HEK293 (cell line): Measurements from ENCODE around the gene TPD52L1.

Experiments used
- CTCF ChIA-PET: fragments of 350-600 bp; formaldehyde crosslinking; extraction: SDS; loops from one replicate; lab custom pipeline; 2021; ENCODE audit warnings: antibody characterized with exemption; lab: Yijun Ruan, JAX
- POLR2A ChIA-PET: fragments of 300-600 bp; formaldehyde crosslinking; extraction: SDS; loops from one replicate; lab custom pipeline; 2020; ENCODE audit warnings: antibody characterized with exemption, inconsistent platforms; lab: Yijun Ruan, JAX
- H3K27ac ChIP-seq: fragments of 200-500 bp; sonication (Bioruptor generic); 2 replicates; pipeline ENCODE4 v1.5.1; 2014; ENCODE audit warnings: low read depth, low read length, control low read depth, inconsistent platforms; ENCODE audit errors: extremely low read depth
- H3K36me3 ChIP-seq, 2 experiments: fragments of 200-500 bp in 1 of 2; sonication (Bioruptor generic) in 1 of 2; 1 replicate in 1 of 2; 2 replicates in 1 of 2; pipeline ENCODE4 v1.5.1; 2014 to 2017; ENCODE audit warnings: inconsistent platforms in 2 of 2, low read length in 2 of 2; ENCODE audit not compliant: control insufficient read depth in 2 of 2, insufficient read depth in 1 of 2
- H3K4me1 ChIP-seq: fragments of 200-500 bp; sonication (Bioruptor generic); 2 replicates; pipeline ENCODE4 v1.5.1; 2014; ENCODE audit warnings: mild to moderate bottlenecking, low read length, inconsistent platforms; ENCODE audit not compliant: control insufficient read depth, insufficient read depth
- H3K4me3 ChIP-seq: 2 replicates; pipeline ENCODE4 v1.5.1; 2011; ENCODE audit warnings: low read depth, mild to moderate bottlenecking, control low read depth, low read length, moderate library complexity
- H3K9me3 ChIP-seq: fragments of 200-500 bp; sonication (Bioruptor generic); 2 replicates; pipeline ENCODE4 v1.5.1; 2014; ENCODE audit warnings: low read depth, low read length, inconsistent platforms; ENCODE audit not compliant: control insufficient read depth, insufficient read depth
- KLF17 ChIP-seq: fragments of 450-650 bp; formaldehyde crosslinking; IDR thresholded peaks from 2 replicates; pipeline ENCODE4 v1.5.1; 2016; ENCODE audit warnings: missing biosample characterization, missing genetic modification characterization
- KLF7 ChIP-seq: fragments of 450-650 bp; formaldehyde crosslinking; IDR thresholded peaks from 2 replicates; pipeline ENCODE4 v1.5.1; 2016; ENCODE audit warnings: missing biosample characterization, missing genetic modification characterization, borderline replicate concordance
- PRDM6 ChIP-seq: fragments of 450-650 bp; formaldehyde crosslinking; IDR thresholded peaks from 2 replicates; pipeline ENCODE4 v1.5.1; 2017; ENCODE audit warnings: missing biosample characterization, missing genetic modification characterization
- REST ChIP-seq: fragments of 450-650 bp; formaldehyde crosslinking; IDR thresholded peaks from 2 replicates; pipeline ENCODE4 v1.5.1; 2016; ENCODE audit warnings: missing biosample characterization, missing genetic modification characterization
- SP7 ChIP-seq: fragments of 450-650 bp; formaldehyde crosslinking; IDR thresholded peaks from 2 replicates; pipeline ENCODE4 v1.5.1; 2016; ENCODE audit warnings: missing biosample characterization, missing genetic modification characterization
- TSHZ1 ChIP-seq: fragments of 450-650 bp; formaldehyde crosslinking; IDR thresholded peaks from 2 replicates; pipeline ENCODE4 v1.5.1; 2016; ENCODE audit warnings: missing biosample characterization, missing genetic modification characterization, borderline replicate concordance
- ZBTB20 ChIP-seq: fragments of 450-650 bp; formaldehyde crosslinking; IDR thresholded peaks from 2 replicates; pipeline ENCODE4 v1.5.1; 2016; ENCODE audit warnings: missing biosample characterization, missing genetic modification characterization
- ZFP69B ChIP-seq: fragments of 450-650 bp; formaldehyde crosslinking; IDR thresholded peaks from 2 replicates; pipeline ENCODE4 v1.5.1; 2016; ENCODE audit warnings: missing biosample characterization, missing genetic modification characterization
- ZNF140 ChIP-seq: fragments of 450-650 bp; formaldehyde crosslinking; IDR thresholded peaks from 2 replicates; pipeline ENCODE4 v1.5.1; 2016; ENCODE audit warnings: missing biosample characterization, missing genetic modification characterization
- ZNF169 ChIP-seq: fragments of 450-650 bp; formaldehyde crosslinking; IDR thresholded peaks from 2 replicates; pipeline ENCODE4 v1.5.1; 2016; ENCODE audit warnings: missing biosample characterization, missing genetic modification characterization
- ZNF26 ChIP-seq: fragments of 450-650 bp; formaldehyde crosslinking; IDR thresholded peaks from 2 replicates; pipeline ENCODE4 v1.5.1; 2016; ENCODE audit warnings: missing biosample characterization, missing genetic modification characterization
- ZNF280D ChIP-seq: fragments of 450-650 bp; formaldehyde crosslinking; IDR thresholded peaks from 2 replicates; pipeline ENCODE4 v1.5.1; 2016; ENCODE audit warnings: missing biosample characterization, missing genetic modification characterization
- ZNF311 ChIP-seq: fragments of 450-650 bp; formaldehyde crosslinking; IDR thresholded peaks from 2 replicates; pipeline ENCODE4 v1.5.1; 2017; ENCODE audit warnings: missing biosample characterization, missing genetic modification characterization, borderline replicate concordance
- ZNF398 ChIP-seq: fragments of 450-650 bp; formaldehyde crosslinking; IDR thresholded peaks from 2 replicates; pipeline ENCODE4 v1.5.1; 2017; ENCODE audit warnings: missing biosample characterization, missing genetic modification characterization
- ZNF510 ChIP-seq: fragments of 450-650 bp; formaldehyde crosslinking; IDR thresholded peaks from 2 replicates; pipeline ENCODE4 v1.5.1; 2018; ENCODE audit warnings: mild to moderate bottlenecking, missing genetic modification characterization, missing biosample characterization; ENCODE audit not compliant: insufficient replicate concordance
- ZNF830 ChIP-seq: fragments of 450-650 bp; IDR thresholded peaks from 2 replicates; pipeline ENCODE4 v1.5.0; 2018; ENCODE audit warnings: missing biosample characterization, missing genetic modification characterization, low read depth, mild to moderate bottlenecking, moderate library complexity
- ZXDB ChIP-seq: fragments of 450-650 bp; formaldehyde crosslinking; IDR thresholded peaks from 2 replicates; pipeline ENCODE4 v1.5.1; 2016; ENCODE audit warnings: missing biosample characterization, missing genetic modification characterization

Gene TPD52L1

GRCh38 chr6:125220712-125221111 is 67.1 kb downstream of the TPD52L1 start (continued):
- TF ChIP-seq TSHZ1 (no peak), ZNF311 (no peak), ZNF830 (tag by site-specific recombination) (no peak), ZXDB (tag by site-specific recombination) (no peak), KLF17 (tag by site-specific recombination) (no peak), ZNF26 (no peak), ZFP69B (tag by site-specific recombination) (no peak), ZNF510 (no peak), ZBTB20 (tag by site-specific recombination) (no peak), KLF7 (tag by site-specific recombination) (no peak), REST (tag by site-specific recombination) (no peak), SP7 (tag by site-specific recombination) (no peak)

GRCh38 chr6:125222531-125223455 is 69.2 kb downstream of the TPD52L1 start:
- no peaks in the 10 kb centered on the region for H3K9me3 ChIP-seq
- POLR2A ChIA-PET: no interaction called here
- peaks cover 0 to 3% of the 10 kb centered on the region in 2 experiments; a peak in 1 of 3 replicates for H3K36me3 ChIP-seq
- H3K27ac ChIP-seq: no peak overlapping the region
- no peak overlapping the region for H3K4me3 ChIP-seq
- TF ChIP-seq PRDM6 (tag by site-specific recombination) (0 out of 2 replicates have a peak, but pooled peaks have one; percentile 27), ZNF140 (no peak), ZNF169 (tag by site-specific recombination) (no peak), ZNF280D (tag by site-specific recombination) (no peak), ZNF398 (tag by site-specific recombination) (no peak)
- CTCF ChIA-PET: no interaction called here
- H3K4me1 ChIP-seq: no peaks in the 10 kb centered on the region
